Stimulated activated CD8-positive, alpha-beta memory T cell treated with anti-CD3 and anti-CD28 coated beads, Interleukin-15, amount 100 ng/mL, for 1 hour (primary cell): ENCODE results near the gene STRIP2.
"Not testable (repeated sequence)": the region's sequence is repeated elsewhere in the genome, so short reads cannot be mapped to it uniquely, and the experiment has no call there.

Source experiments
- DNase-seq: peaks from one replicate; pipeline ENCODE4 v3.0.0-alpha.2; 2020; ENCODE audit warnings: low read depth

The STRIP2 gene, protein sequence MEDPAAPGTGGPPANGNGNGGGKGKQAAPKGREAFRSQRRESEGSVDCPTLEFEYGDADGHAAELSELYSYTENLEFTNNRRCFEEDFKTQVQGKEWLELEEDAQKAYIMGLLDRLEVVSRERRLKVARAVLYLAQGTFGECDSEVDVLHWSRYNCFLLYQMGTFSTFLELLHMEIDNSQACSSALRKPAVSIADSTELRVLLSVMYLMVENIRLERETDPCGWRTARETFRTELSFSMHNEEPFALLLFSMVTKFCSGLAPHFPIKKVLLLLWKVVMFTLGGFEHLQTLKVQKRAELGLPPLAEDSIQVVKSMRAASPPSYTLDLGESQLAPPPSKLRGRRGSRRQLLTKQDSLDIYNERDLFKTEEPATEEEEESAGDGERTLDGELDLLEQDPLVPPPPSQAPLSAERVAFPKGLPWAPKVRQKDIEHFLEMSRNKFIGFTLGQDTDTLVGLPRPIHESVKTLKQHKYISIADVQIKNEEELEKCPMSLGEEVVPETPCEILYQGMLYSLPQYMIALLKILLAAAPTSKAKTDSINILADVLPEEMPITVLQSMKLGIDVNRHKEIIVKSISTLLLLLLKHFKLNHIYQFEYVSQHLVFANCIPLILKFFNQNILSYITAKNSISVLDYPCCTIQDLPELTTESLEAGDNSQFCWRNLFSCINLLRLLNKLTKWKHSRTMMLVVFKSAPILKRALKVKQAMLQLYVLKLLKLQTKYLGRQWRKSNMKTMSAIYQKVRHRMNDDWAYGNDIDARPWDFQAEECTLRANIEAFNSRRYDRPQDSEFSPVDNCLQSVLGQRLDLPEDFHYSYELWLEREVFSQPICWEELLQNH

DNA sequence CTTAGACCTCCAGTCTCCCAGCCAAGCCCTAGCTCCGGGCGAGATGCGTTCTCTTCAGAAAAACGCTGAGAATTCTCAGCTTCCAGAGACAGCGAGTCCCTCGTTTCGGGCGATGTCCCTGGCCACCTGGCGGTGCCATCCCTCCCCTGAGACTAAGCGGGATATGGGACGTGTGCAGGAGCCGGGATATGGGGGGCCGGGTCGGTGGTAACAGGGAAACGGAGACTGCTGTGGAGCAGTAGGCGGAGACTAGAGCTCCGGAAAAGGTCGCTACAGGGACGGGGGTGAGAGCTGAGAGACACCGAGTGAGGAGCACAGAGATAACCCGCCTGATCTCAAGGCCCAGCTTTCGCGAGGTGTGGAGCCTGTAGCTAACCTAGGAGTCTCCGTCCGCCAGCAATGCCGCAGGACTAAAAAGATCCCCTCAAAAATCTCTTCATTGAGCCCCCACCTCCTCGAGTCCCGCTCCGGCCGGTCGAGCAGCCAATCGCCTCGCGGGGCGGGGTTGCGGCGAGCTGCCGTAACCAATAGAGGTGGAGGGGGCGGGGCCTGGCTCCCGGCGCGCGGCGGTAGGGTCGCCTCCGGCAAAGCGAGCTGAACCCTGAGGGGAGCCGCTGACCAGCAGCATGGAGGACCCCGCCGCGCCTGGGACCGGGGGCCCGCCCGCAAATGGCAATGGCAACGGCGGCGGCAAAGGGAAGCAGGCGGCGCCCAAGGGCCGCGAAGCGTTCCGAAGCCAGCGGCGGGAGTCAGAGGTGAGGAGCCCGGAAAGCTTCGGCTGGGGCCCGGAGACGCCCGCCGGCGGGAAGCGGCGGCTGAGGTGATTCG is at the start of gene STRIP2:
Gene STRIP2, plus strand, starts transcription at position 586 of the 828 bp plus-strand sequence. Its CDS starts 41 bp downstream, at position 627.
- peak; percentile 82 for DNase-seq

DNA sequence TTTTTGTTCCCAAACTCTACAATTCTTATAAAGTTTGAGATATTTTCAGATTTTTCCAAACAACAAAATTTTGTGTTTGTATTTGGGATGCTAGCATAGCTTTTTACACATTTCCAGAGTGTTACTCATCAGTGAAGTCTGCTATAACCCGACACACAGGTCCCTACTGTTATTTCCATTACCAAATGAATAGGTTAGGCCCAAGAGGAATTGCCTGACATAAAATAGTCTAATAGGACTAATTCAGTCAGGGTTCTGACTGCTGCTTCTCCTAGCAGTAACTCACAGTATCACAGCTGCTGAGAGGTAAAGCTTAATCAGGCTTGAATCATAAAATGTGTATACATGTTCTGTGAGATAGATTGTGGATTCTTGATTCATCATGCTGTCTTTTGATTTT is 49.1 kb upstream of the STRIP2 start:
- no peak for DNase-seq

DNA sequence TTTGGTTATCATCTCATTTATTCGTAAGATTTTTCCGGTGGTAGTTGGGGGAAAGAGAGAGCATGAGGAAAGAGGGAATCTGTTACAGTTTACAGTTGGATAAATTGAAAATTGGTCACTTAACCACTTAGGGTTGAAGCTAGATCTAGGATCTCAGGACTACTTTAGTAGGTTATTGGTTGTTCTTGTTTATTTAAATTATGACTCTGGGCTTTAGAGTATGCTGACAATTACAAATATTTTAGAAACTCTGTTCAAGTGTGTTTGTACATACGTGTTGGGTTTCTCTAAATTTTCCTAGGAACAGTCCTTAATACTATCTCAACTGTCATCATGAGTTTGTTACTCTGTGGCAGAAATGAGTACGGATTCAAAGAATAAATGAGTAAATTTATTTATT is 48.6 kb upstream of the STRIP2 start:
- DNase-seq: no peak

DNA sequence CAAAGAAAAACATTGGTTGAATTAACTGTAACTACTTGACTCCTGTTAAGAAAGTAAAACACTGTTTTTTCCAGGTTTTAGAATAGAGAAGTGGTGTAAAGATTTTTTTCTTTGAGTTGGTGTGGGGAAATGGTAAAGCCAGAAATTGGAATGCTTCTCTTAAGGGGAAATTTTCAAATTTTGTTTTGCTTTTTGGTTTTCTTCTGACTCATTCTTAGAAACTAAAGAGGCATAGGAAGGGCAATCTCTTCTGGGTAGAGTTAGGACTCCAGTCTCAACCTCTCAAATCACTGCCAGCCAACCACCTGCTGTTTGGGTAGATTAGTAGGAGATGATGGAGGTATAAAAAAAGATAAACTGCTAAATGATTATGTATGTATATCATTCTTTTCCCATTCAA is 47.7 kb upstream of the STRIP2 start:
- no peak for DNase-seq

DNA sequence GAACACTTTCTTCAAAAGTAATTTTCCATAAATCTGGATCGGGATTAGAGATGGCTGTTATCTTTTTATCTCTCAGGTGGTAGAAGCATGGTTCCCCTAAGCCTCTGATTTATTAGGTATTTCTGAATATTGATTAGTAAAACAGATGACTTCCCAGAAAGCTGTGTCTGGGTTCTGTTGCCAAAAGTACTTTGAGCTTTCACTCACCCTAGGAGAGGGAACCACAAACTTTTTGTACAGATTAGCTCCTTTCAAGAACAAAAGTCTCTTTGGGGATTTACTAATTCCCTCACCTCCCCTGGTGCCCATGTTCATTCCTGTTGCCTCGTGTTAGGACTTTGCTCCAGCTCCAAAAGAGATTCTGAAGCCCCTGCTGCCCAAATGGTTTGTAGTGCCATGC is 46.7 kb upstream of the STRIP2 start:
- DNase-seq: no peak

DNA sequence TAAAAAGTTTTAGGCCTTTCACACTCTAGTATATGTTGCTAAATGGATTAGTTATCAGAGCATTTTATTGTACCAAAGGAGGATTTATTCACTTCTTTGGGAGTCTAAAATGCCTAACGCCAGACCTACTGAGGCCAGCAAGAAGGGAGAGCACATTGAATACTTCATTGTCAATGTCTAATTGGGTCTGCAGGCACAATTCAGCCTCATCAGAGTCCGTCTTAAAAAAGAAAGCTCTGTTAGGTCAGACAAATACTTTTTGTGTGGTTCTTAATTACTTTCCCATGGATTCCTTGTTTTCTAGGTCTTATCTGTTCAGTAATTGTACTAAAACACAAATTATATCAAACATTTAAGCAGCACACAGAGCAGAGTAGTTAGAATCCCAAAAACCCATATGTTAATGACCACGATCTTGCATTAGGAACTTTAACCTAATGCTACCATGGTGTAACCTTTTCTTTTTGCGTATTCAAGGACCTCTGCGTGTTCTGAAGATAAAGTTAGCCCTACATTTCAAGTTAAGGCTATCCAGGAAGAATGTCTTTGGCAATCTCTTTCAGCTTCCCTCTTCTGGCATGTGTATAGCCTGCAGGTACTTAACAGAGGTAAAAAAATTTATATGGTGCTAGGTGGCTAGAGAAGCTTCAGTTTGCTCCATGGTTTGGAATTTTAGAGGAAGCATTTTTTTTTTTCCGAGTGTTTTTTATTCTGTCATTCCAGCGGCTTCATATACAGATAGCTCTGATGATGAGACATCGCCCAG is 45.7 kb upstream of the STRIP2 start:
- DNase-seq: no peak

DNA sequence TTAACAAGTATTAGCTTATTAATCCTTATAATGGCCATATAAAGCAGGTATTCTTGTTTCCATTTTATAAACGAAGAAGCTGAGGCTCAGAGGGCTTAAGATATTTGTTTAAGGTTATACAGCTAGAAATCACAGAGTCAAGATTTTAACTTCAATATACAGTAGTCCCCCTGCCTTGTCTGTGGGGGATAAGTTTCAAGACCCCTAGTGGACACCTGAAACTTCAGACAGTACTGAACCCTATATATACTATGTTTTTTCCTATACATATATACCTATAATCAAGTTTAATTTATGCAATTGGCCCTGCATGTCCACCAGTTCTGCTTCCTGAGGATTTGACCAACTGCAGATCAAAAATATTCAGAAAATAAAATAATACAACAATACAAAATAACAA is 44.4 kb upstream of the STRIP2 start:
- DNase-seq: no peak

DNA sequence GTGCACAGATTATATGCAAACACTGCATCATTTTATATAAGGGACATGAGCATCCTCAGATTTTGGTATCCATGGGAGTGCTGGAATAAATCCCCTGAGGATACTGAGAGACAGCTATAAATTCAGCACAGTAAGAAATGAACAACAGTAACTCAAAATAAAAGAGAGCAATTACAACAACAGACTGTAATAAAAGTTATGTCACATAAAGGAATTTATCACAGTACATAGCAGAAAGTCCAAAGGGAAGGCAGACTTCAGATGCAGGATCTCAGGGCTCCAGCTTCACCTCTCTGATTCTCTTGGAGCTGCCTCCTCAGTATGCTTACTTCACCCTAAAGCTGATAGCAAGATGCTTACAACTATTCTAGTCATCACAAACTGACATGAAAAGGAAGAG is 43.9 kb upstream of the STRIP2 start:
- DNase-seq: no peak

DNA sequence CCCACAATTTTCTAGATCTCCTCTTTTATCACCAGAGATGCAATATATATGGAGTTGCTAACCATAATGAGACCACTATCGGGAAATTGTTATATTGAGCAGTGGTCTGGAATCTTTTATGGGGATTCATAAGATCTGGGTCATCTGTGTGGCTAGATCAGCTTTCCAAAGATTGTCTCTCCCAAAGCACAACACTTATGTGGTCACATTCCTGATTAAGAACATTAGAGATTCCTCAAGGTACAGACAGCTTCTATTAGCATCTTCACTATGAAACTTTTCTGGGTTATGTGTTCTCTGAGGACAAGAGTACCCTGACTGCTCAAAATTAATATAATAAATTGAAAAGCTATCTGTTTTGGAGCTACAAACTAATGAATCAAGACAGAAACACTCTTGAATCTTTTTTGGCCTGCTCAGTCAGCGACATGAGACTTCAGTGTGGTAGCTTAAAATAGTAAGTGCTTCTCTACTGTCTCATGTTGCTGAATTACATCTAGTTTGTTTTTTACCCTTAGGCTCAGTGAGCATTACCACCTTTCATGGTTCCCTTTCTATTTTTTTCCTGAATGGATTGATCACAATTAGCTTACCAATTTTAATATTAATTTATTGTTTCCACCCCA is 42.6 kb upstream of the STRIP2 start:
- DNase-seq: no peak

DNA sequence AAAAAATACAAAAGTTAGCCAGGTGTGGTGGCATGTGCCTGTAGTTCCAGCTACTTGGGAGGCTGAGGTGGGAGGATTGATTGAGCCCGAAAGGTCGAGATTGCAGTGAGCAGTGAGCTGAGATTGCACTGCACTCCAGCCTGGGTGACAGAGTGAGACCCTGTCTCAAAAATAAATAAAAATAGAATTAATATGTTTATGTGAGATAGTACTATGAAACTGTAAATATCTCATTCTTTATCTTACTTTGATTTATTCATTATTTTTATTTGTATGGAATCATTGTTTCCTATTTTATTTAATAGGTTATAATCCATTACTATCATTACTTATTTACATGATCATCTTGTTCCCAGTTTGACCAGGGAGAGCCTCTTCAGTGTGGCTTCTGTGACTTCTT is 41.0 kb upstream of the STRIP2 start:
- no peak for DNase-seq

DNA sequence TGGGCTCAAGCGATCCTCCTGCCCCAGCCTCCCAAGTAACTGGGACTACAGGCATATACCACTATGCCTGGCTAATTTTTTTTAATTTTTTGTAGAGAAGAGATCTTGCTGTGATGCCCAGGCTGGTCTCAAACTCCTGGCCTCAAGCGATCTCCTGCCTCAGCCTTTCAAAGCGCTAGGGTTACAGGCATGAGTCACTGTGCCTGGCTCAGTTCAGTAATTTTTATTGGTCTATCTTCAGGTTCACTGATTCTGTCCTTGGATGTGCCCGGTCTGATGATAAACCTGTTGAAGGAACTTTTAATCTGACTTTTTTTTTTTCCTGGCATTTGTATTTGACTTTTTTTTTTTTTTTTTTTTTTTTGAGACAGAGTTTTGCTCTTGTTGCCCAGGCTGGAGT is 40.1 kb upstream of the STRIP2 start:
- no peak for DNase-seq

DNA sequence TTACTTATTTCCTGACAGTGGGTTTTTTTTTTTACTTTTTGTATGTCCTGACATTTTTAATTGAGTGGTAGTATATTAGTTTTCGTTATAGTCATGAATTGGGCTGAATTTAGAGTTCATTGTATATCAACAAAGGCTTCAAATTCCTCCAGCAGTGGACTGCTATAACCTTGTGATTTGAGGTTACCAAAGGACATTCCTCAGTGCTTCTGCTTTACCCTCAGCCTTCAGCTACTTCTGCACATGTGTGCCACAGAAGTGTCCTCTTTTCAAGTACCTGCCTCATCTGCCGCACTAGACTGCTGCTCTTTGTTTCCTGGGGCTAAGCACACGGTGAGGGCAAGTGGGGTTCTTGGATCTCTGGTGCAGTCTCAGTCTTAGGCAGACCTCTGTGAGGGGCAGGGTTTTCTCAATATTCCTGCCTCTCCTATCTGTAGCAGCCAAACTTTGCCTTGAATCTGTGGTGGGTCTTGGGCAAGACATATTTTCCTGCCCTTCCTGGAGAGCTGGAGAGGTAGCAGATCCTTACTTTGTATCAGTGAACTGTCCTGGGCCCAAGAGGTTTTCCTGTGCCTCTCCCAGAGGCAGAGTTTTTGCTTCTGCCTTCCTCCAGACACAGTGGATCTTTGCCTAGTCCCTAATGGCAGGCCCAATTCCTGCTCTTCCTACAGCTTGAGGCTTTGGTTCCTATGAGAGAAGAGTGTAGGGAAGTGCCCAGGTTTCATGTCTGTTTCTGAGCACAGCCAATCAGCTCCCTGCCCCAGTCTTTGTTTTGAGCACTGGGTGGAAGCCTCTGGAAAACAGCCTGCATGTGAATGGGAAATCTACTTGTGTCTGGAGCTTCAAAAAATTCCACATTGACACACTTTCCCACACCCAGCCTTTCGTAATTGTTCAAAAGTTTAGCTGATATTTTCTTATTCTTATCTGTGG is 39.0 kb upstream of the STRIP2 start:
- DNase-seq: no peak

DNA sequence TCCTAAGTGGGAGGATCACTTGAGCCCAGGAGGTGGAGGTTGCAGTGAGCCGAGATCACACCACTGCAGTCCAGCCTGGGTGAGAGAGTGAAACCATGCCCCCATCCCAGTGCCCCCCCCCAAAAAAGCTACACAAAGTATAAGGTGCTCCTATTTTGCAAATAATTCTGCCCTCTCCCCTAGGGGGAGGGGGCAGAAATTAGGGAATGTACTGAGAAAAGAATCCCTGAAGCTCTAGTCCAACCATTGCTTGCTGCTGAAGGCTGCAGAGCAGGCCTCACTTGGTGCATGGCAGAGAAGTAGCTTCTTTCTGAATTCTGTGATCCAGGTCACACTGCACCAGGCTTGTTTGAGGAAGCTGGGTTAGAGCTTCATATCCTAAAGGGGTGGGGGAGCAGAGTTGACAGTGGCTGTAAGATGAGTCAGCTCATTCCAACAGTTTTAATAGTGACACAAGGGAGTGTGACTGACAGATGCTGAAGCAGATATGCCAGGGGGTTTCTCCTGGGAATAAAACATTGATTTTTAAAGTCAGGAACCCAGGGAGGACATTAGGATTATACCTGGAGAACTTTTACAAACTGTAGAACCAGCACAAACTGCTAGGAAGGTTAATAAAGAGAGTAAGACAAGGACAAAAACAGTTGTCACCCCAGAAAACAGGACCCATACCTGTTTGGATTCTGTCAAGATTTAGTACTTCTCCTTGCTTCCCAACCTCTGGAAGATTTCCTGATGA is 32.8 kb upstream of the STRIP2 start:
- no peak for DNase-seq

DNA sequence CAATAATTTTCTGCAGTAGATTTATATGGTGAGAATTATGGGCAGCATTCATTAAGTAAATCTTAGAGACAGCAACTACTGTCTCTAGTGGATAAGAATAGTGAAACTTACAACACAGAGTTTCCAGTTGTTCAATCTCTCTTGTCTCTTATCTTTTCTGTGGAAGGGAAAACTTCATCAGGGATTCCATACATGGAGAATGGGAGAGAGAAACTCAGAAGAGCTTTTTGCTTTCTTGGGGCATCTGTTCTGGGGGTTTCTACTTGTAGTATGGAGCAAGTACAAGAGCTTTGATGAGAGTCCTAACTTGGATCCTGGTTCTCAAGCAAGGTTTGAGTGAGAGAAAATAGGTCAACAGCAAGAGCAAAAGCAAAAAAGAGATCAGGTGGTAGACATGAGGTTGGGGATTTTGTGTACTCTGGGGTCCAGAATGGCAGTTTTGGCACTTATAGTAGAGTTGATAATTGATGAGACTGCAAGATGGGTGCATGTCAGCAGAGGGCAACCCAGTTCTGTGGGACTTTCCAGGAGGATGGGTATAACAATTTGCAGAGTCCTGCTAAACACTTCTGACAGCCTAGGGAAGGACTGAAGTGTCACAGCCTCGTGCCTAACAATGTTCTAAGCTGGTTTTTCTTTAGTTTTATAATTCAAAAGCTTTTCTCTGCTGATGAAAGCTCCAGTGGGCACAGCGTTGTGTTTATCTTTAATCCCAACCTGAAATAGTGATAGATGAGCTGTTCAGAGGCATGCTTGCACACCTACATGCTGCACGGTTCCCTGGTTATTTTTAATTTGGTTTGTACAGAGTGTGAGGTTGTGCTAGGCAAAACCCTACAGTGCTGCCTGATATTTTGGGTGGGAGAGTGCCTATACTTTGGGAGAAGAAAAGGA is 32.0 kb upstream of the STRIP2 start:
- no peak for DNase-seq

DNA sequence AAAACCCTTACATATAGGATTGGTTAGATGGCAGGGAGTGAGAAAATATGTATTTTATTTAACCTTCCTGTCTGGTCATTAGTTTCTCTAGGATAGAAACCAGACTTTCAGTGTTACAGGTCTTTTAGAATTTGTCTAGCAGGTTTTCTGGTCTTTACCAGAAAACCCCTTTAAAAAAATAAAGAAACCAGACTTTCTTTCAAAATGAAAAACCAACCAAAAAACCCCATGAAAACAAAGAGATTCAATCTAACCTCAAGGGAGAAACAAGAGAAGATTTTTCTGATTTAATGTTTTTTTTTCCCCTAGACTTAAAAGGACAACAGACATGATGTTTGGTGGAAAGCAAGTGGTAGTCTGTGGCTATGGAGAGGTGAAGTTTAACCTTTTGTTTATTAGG is 28.7 kb upstream of the STRIP2 start:
- no peak for DNase-seq

DNA sequence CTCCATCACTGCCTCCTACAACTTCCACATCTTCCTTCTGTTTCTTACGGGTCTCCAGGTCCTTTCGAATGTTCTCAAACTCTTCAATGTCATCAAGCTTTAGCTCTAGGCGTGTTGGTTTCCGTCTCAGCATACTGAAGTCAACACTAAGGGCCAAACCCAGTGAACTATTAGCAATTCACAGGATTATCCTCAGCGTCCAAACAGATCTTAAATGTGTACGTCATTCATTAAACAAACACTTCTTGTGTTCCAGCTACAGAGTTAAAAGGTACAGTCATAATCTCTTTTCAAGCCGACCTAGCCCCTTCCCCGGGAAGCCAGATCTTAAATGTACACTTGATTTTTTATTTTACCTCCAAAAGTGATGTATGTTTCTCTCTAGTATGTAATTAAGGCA is 24.0 kb upstream of the STRIP2 start:
- DNase-seq: not testable (repeated sequence)

DNA sequence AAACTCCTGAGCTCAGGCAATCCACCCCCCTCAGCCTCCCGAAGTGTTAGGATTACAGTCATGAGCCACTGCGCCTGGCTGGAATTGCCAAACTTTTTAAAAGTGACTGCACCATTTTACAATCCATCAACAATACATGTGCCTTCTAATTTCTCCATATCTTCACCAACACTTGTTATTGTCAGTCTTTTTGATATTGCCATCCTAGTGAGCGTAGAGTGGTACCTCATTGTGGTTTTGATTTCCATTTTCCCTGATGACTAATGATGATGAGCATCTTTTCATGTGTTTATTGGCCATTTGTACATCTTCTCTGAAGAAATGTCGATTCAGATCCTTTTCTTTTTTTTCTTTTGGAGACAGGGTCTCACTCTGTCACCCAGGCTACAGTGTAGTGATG is 21.7 kb upstream of the STRIP2 start:
- DNase-seq: no peak

DNA sequence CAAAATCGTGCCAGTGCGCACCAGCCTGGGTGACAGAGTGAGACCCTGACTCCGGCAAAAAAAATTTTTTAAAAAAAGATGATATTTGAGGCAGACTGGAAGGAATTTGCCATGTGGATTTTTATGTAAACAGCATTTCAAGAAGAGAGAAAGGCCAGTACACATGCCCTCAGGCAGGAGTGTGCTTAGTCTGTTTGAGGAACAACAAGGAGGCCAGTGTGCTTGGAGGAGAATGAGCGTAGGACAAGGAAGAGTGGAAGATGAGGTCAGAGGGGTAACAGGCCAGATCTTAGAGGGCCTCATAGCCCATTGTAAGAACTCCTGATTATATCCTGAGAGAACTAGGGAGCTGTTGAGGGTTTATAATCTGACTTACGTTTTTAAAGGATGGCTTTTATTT is 17.2 kb upstream of the STRIP2 start:
- no peak for DNase-seq
